IPS-18c (cell line): Measurements from ENCODE around the gene NOX5.
"Not testable (repeated sequence)": the region's sequence is repeated elsewhere in the genome, so short reads cannot be mapped to it uniquely, and the experiment has no call there.

ENCODE experiments used
- H3K4me3 ChIP-seq: 2 replicates; pipeline ENCODE4 v1.7.0; 2013; ENCODE audit warnings: low read depth, mild to moderate bottlenecking, low read length, moderate library complexity; ENCODE audit not compliant: insufficient read depth
- H3K9me3 ChIP-seq: one replicate; pipeline ENCODE4 v1.6.1; 2013; ENCODE audit warnings: mild to moderate bottlenecking, low read length, moderate library complexity; ENCODE audit not compliant: control insufficient read depth, insufficient read depth

The NOX5 gene

GRCh38 chr15:69014454-69014853 is at the start of gene NOX5:
NOX5 (plus strand) TSS chr15:69014695; CDS start chr15:69014736, 41 bp downstream.
- H3K4me3 ChIP-seq, result no peak within 1 kb of the TSS
- no peaks in the 10 kb centered on the region for H3K9me3 ChIP-seq

GRCh38 chr15:68966996-68967395 is 47.5 kb upstream of the NOX5 start:
- Histone ChIP-seq H3K4me3 (no peak overlapping the region), H3K9me3 (no peaks in the 10 kb centered on the region)

GRCh38 chr15:68967948-68968347 is 46.5 kb upstream of the NOX5 start:
- Histone ChIP-seq H3K4me3 (no peak overlapping the region), H3K9me3 (no peaks in the 10 kb centered on the region)

GRCh38 chr15:68969298-68969697 is 45.2 kb upstream of the NOX5 start:
- H3K9me3 ChIP-seq, result no peaks in the 10 kb centered on the region
- no peak overlapping the region for H3K4me3 ChIP-seq

- H3K4me3 ChIP-seq, result no peak overlapping the region
- no peaks in the 10 kb centered on the region for H3K9me3 ChIP-seq
Measured at GRCh38 chr15:68972201-68973065, 42.1 kb upstream of the NOX5 start.

- H3K9me3 ChIP-seq, H3K4me3 ChIP-seq: not testable (repeated sequence)
Measured at GRCh38 chr15:68975651-68976160, 38.8 kb upstream of the NOX5 start.

- H3K4me3 ChIP-seq, H3K9me3 ChIP-seq: not testable (repeated sequence)
Measured at GRCh38 chr15:68977426-68977825, 37.1 kb upstream of the NOX5 start.

- Histone ChIP-seq H3K9me3 (no peaks in the 10 kb centered on the region), H3K4me3 (no peak overlapping the region)
Measured at GRCh38 chr15:68979006-68979405, 35.5 kb upstream of the NOX5 start.

- no peak overlapping the region for H3K4me3 ChIP-seq
- no peaks in the 10 kb centered on the region for H3K9me3 ChIP-seq
Measured at GRCh38 chr15:68979816-68980215, 34.7 kb upstream of the NOX5 start.

- no peaks in the 10 kb centered on the region for H3K9me3 ChIP-seq
- no peak overlapping the region for H3K4me3 ChIP-seq
Measured at GRCh38 chr15:68980786-68981185, 33.7 kb upstream of the NOX5 start.

GRCh38 chr15:68981941-68982340 is 32.6 kb upstream of the NOX5 start:
- H3K4me3 ChIP-seq, result no peak overlapping the region
- H3K9me3 ChIP-seq, result no peaks in the 10 kb centered on the region

GRCh38 chr15:68982976-68983563 is 31.4 kb upstream of the NOX5 start:
- no peaks in the 10 kb centered on the region for H3K9me3 ChIP-seq
- H3K4me3 ChIP-seq, result no peak overlapping the region

GRCh38 chr15:68983961-68984481 is 30.5 kb upstream of the NOX5 start:
- Histone ChIP-seq H3K4me3 (no peak overlapping the region), H3K9me3 (no peaks in the 10 kb centered on the region)

GRCh38 chr15:68984586-68984985 is 29.9 kb upstream of the NOX5 start:
- H3K4me3 ChIP-seq, result no peak overlapping the region
- no peaks in the 10 kb centered on the region for H3K9me3 ChIP-seq

GRCh38 chr15:68985361-68985891 is 29.1 kb upstream of the NOX5 start:
- Histone ChIP-seq H3K4me3 (no peak overlapping the region), H3K9me3 (no peaks in the 10 kb centered on the region)

- Histone ChIP-seq H3K9me3 (no peaks in the 10 kb centered on the region), H3K4me3 (no peak overlapping the region)
Measured at GRCh38 chr15:68986322-68986721, 28.2 kb upstream of the NOX5 start.

GRCh38 chr15:68987120-68987519 is 27.4 kb upstream of the NOX5 start:
- H3K4me3 ChIP-seq, result no peak overlapping the region
- H3K9me3 ChIP-seq, result no peaks in the 10 kb centered on the region

- Histone ChIP-seq H3K4me3 (no peak overlapping the region), H3K9me3 (no peaks in the 10 kb centered on the region)
Measured at GRCh38 chr15:68987676-68988075, 26.8 kb upstream of the NOX5 start.
